ENCODE results near the gene WSCD1.

WSCD1 gene

GRCh38 chr17:6069539-6070429, at the start of gene WSCD1:
WSCD1 (plus strand) TSS chr17:6070379; CDS start chr17:6080659, 10,280 bp downstream.
- FAIRE-seq, result no peak
- DNase-seq (ENCODE audit: insufficient read length, low spot score), result no peak

GRCh38 chr17:6021011-6021400, 49.2 kb upstream of the WSCD1 start:
- DNase-seq (ENCODE audit: insufficient read length, low spot score) (no peak), FAIRE-seq (no peak)

- FAIRE-seq, result no peak
- no peak for DNase-seq (ENCODE audit: insufficient read length, low spot score)
Observed at GRCh38 chr17:6021627-6022026, 48.6 kb upstream of the WSCD1 start.

GRCh38 chr17:6023036-6023831, 46.9 kb upstream of the WSCD1 start:
- DNase-seq (ENCODE audit: insufficient read length, low spot score), result no peak
- no peak for FAIRE-seq

GRCh38 chr17:6024576-6024975, 45.6 kb upstream of the WSCD1 start:
- FAIRE-seq (no peak), DNase-seq (ENCODE audit: insufficient read length, low spot score) (no peak)

GRCh38 chr17:6027342-6028024, 42.7 kb upstream of the WSCD1 start:
- FAIRE-seq (no peak), DNase-seq (ENCODE audit: insufficient read length, low spot score) (no peak)

- DNase-seq (ENCODE audit: insufficient read length, low spot score) (no peak), FAIRE-seq (no peak)
Observed at GRCh38 chr17:6028294-6028693, 41.9 kb upstream of the WSCD1 start.

GRCh38 chr17:6035801-6036394, 34.3 kb upstream of the WSCD1 start:
- DNase-seq (ENCODE audit: insufficient read length, low spot score) (no peak), FAIRE-seq (no peak)

- DNase-seq (ENCODE audit: insufficient read length, low spot score), result no peak
- FAIRE-seq, result no peak
Observed at GRCh38 chr17:6040504-6040903, 29.7 kb upstream of the WSCD1 start.

- DNase-seq (ENCODE audit: insufficient read length, low spot score), result no peak
- FAIRE-seq, result no peak
Observed at GRCh38 chr17:6041246-6041645, 28.9 kb upstream of the WSCD1 start.

- FAIRE-seq (no peak), DNase-seq (ENCODE audit: insufficient read length, low spot score) (no peak)
Observed at GRCh38 chr17:6043405-6043804, 26.8 kb upstream of the WSCD1 start.

- FAIRE-seq (no peak), DNase-seq (ENCODE audit: insufficient read length, low spot score) (no peak)
Observed at GRCh38 chr17:6044261-6044660, 25.9 kb upstream of the WSCD1 start.

GRCh38 chr17:6045621-6046357, 24.4 kb upstream of the WSCD1 start:
- DNase-seq (ENCODE audit: insufficient read length, low spot score) (no peak), FAIRE-seq (no peak)

GRCh38 chr17:6046431-6046830, 23.7 kb upstream of the WSCD1 start:
- FAIRE-seq (no peak), DNase-seq (ENCODE audit: insufficient read length, low spot score) (no peak)

- no peak for FAIRE-seq
- no peak for DNase-seq (ENCODE audit: insufficient read length, low spot score)
Observed at GRCh38 chr17:6046931-6047330, 23.2 kb upstream of the WSCD1 start.

GRCh38 chr17:6047966-6048365, 22.2 kb upstream of the WSCD1 start:
- DNase-seq (ENCODE audit: insufficient read length, low spot score) (no peak), FAIRE-seq (no peak)

- FAIRE-seq (no peak), DNase-seq (ENCODE audit: insufficient read length, low spot score) (no peak)
Observed at GRCh38 chr17:6048486-6048885, 21.7 kb upstream of the WSCD1 start.

- DNase-seq (ENCODE audit: insufficient read length, low spot score) (no peak), FAIRE-seq (no peak)
Observed at GRCh38 chr17:6052926-6053325, 17.3 kb upstream of the WSCD1 start.

- FAIRE-seq, result no peak
Observed at GRCh38 chr17:6054372-6054771, 15.8 kb upstream of the WSCD1 start.

GRCh38 chr17:6056104-6056503, 14.1 kb upstream of the WSCD1 start:
- no peak for DNase-seq (ENCODE audit: insufficient read length, low spot score)
- FAIRE-seq, result no peak

More at GRCh38 chr17:6054372-6054771, 15.8 kb upstream of the WSCD1 start:
- no peak for DNase-seq (ENCODE audit: insufficient read length, low spot score)

Measured in GM19239 (cell line).